Transverse colon (tissue), 4 donors: ENCODE results near the gene ENAH.

ENCODE experiments used
- EP300 ChIP-seq: sonication (generic); formaldehyde crosslinking; IDR thresholded peaks from one replicate; pipeline ENCODE4 v1.6.1; 2017; ENCODE audit warnings: antibody characterized with exemption, low read depth
- POLR2A ChIP-seq: fragments of 450-650 bp; IDR thresholded peaks from one replicate; pipeline ENCODE4 v1.6.1; 2016; ENCODE audit warnings: antibody characterized with exemption, mild to moderate bottlenecking, moderate library complexity
- POLR2AphosphoS5 ChIP-seq, 3 donors: sonication (generic); formaldehyde crosslinking; IDR thresholded peaks; one replicate each; pipeline ENCODE4 v1.6.1; 2016; ENCODE audit warnings: antibody characterized with exemption in 3 of 3
- TF ChIP-seq, protein P1 (sequence below), 5 experiments: fragments of 200-600 bp in 3 of 5; fragments of 450-650 bp in 2 of 5; sonication (generic) in 3 of 5; IDR thresholded peaks; 1 replicate in 2 of 5; 2 replicates in 3 of 5; pipeline ENCODE4 v1.5.1; 2016 to 2017; ENCODE audit warnings: antibody characterized with exemption in 5 of 5, inconsistent platforms in 3 of 5, mild to moderate bottlenecking in 2 of 5, moderate library complexity in 1 of 5

DNA sequence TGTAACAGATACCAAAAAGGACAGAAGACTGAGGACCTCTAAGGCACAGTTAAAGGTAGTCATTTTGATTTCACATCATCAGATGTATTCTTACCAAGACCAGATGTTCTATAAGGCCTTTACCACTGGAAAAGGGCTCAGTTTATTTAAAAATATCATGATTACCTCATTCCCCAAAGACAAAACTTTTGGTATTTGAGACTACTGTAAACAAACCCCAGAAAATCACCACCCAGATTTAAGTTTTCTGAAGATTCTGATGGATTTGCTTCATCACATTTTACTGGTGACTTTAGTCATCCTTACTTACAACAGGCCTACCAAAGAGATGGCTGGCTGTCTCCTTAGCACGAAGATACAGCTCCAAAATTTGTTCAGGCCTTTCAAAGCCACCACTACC is 8.3 kb downstream of the ENAH start:
- TF ChIP-seq EP300 (no peak), POLR2A (no peak), POLR2AphosphoS5 (IDR thresholded peaks at IDR 0.05) (no peak)
- TF ChIP-seq, protein P1, sequence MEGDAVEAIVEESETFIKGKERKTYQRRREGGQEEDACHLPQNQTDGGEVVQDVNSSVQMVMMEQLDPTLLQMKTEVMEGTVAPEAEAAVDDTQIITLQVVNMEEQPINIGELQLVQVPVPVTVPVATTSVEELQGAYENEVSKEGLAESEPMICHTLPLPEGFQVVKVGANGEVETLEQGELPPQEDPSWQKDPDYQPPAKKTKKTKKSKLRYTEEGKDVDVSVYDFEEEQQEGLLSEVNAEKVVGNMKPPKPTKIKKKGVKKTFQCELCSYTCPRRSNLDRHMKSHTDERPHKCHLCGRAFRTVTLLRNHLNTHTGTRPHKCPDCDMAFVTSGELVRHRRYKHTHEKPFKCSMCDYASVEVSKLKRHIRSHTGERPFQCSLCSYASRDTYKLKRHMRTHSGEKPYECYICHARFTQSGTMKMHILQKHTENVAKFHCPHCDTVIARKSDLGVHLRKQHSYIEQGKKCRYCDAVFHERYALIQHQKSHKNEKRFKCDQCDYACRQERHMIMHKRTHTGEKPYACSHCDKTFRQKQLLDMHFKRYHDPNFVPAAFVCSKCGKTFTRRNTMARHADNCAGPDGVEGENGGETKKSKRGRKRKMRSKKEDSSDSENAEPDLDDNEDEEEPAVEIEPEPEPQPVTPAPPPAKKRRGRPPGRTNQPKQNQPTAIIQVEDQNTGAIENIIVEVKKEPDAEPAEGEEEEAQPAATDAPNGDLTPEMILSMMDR (IDR thresholded peaks at IDR 0.05): no peak
